ENCODE results near the gene LCP1. TPM values are rescaled to one million over a fixed set of nuclear protein-coding genes. Genes with fewer than 3 reads are reported as not detected.

LCP1 gene
- total RNA-seq, 4 donors from 2014 or later, result 17.3 to 34.8 (median 24.7) TPM

- Histone ChIP-seq H3K36me3 (no peaks in the 10 kb centered on the region), H3K27ac (no peak overlapping the region), H3K9me3 (no peaks in the 10 kb centered on the region), H3K4me1 (no peaks in the 10 kb centered on the region), H3K4me3 (no peak overlapping the region), H3K27me3 (no peaks in the 10 kb centered on the region)
- intact Hi-C loops (cut with DNase I; ENCODE audit: low total_unique reads), result no loop called here
- no peak for TF ChIP-seq CTCF (IDR thresholded peaks at IDR 0.05)
- no peak for TF ChIP-seq POLR2A (IDR thresholded peaks at IDR 0.05)
- DNase-seq, result no peak
Observed at GRCh38 chr13:46134494-46134893, 47.5 kb downstream of the LCP1 start.

DNA sequence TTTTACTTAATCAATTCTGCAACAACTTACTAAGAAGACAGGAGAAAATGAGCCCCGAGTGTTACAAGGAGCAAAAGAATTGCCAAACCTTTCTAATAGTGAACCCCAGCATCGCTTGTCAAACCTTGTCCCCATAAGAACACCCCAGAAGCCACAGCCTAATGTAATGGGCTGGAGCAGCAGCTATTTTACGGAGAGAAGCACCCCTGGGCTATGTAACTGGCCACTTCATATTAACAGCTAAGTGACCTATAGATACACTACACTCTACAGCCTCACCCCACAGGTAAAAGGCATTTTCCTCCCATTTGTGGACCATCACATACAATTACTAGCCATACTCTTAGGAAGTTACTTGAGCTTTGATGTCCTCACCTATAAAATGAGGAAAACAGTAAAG lies 49.9 kb downstream of the LCP1 start:
- intact Hi-C loops (cut with DNase I; ENCODE audit: low total_unique reads), result no loop called here
- H3K36me3 ChIP-seq, result no peaks in the 10 kb centered on the region
- no peaks in the 10 kb centered on the region for H3K27me3 ChIP-seq
- H3K27ac ChIP-seq, result no peak overlapping the region
- TF ChIP-seq POLR2A (IDR thresholded peaks at IDR 0.05) (no peak), CTCF (IDR thresholded peaks at IDR 0.05) (no peak)
- DNase-seq, result no peak
- H3K9me3 ChIP-seq, result no peaks in the 10 kb centered on the region
- no peaks in the 10 kb centered on the region for H3K4me1 ChIP-seq
- no peak overlapping the region for H3K4me3 ChIP-seq

DNA sequence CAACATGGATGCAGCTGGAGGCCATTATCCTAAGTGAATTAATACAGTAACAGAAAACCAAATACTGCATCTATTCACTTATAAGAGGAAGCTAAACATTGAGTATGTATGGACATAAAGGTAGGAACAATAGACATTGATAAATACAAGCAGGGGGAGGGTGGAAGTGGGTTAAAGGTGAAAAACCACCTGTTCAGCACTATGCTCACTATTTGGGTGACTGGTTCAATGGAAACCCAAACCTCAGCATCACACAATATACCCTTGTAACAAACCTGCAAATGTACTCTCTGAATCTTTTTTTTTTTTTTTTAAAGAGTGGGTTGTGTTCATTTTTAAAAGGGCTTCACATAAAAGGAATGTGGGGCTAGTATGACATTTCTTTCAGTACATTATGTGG lies 50.3 kb downstream of the LCP1 start:
- intact Hi-C loops (cut with DNase I; ENCODE audit: low total_unique reads), result no loop called here
- Histone ChIP-seq H3K4me3 (no peak overlapping the region), H3K27me3 (no peaks in the 10 kb centered on the region), H3K4me1 (no peaks in the 10 kb centered on the region), H3K9me3 (no peaks in the 10 kb centered on the region), H3K36me3 (no peaks in the 10 kb centered on the region), H3K27ac (no peak overlapping the region)
- no peak for DNase-seq
- TF ChIP-seq POLR2A (IDR thresholded peaks at IDR 0.05), result no peak
- TF ChIP-seq CTCF (IDR thresholded peaks at IDR 0.05), result no peak

GRCh38 chr13:46129955-46130618 lies 51.9 kb downstream of the LCP1 start:
- DNase-seq, result no peak
- no peak for TF ChIP-seq POLR2A (IDR thresholded peaks at IDR 0.05)
- no peak for TF ChIP-seq CTCF (IDR thresholded peaks at IDR 0.05)
- Histone ChIP-seq H3K4me3 (no peak overlapping the region), H3K27me3 (no peaks in the 10 kb centered on the region), H3K36me3 (no peaks in the 10 kb centered on the region), H3K9me3 (no peaks in the 10 kb centered on the region), H3K27ac (no peak overlapping the region), H3K4me1 (no peaks in the 10 kb centered on the region)
- intact Hi-C loops (cut with DNase I; ENCODE audit: low total_unique reads), result no loop called here

GRCh38 chr13:46129124-46129523 lies 52.9 kb downstream of the LCP1 start:
- no peaks in the 10 kb centered on the region for H3K9me3 ChIP-seq
- H3K4me1 ChIP-seq, result no peaks in the 10 kb centered on the region
- H3K27me3 ChIP-seq, result no peaks in the 10 kb centered on the region
- H3K36me3 ChIP-seq, result no peaks in the 10 kb centered on the region
- no peak for TF ChIP-seq CTCF (IDR thresholded peaks at IDR 0.05)
- no peak for TF ChIP-seq POLR2A (IDR thresholded peaks at IDR 0.05)
- no peak for DNase-seq
- H3K27ac ChIP-seq, result no peak overlapping the region
- H3K4me3 ChIP-seq, result no peak overlapping the region
- intact Hi-C loops (cut with DNase I; ENCODE audit: low total_unique reads), result no loop called here

Measured in uterus (tissue), 4 donors.